ENCODE results near the gene TCF7L2.

Gene TCF7L2

DNA sequence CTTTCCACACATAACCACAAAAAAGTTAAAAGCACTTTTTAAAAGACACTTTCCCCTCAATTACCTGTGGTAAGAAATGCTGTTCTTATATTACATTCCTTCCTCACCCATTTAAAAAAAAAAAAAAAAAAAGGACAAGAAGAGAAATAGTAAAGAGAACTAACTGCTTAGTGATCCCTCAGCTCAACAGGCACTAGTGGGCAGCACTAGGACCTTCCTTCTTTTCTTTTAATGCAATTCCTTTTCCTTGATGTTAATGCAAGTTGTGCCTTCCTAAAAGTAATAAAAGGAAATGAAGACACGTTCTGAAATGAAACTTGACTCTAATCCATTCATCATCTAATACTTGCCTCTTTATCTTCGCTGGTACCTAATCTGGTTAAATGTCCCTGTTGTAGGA, 189.7 kb downstream of the TCF7L2 start:
- DNase-seq (ENCODE audit: low read depth in 1 of 2, low spot score in 1 of 2), result no peak

DNA sequence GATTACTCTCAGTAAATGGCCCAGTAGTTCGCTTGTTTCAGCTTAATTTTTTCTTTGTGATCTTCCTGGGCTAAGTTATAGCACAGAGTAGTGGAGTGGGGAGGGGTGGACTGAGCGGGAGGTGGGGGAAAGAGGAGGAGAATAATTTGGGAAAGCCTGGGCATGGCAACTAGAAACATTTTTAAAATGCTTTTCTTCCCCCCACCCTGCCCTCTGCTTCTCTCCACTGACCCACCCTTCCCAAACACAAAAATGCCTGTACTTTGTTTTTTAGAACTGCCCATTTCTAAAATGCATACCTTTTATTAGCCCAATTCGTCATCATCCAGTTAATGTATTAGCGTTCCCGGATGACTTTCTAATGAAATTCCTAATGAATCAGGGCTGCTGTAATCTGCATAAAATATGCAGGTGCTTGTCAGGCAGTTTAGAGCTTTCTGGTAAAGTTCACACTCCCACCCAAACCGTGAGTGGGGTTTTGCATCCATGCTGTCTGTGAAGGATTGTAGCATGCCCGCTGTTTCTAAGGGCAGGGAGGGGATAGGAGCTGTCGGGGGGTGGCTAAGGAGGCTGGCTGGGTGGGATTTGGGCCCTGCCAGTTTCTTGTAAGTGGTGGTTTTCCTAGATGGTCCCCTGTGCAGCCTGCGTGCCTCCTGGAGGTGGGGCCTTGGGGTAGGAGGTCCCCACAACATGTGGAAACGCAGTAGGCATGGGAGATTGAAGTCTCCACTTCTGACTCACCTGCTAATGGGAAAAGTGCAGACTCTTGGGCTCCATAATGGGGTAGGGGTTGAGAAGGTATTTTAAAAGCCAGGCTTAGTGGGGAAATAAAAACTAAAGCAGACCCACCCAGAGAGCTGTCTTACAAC, 190.3 kb downstream of the TCF7L2 start:
- DNase-seq (ENCODE audit: low read depth in 1 of 2, low spot score in 1 of 2), result no peak

- no peak for DNase-seq (ENCODE audit: low read depth in 1 of 2, low spot score in 1 of 2)
Observed at GRCh38 chr10:113142601-113143362, 192.7 kb downstream of the TCF7L2 start.

DNA sequence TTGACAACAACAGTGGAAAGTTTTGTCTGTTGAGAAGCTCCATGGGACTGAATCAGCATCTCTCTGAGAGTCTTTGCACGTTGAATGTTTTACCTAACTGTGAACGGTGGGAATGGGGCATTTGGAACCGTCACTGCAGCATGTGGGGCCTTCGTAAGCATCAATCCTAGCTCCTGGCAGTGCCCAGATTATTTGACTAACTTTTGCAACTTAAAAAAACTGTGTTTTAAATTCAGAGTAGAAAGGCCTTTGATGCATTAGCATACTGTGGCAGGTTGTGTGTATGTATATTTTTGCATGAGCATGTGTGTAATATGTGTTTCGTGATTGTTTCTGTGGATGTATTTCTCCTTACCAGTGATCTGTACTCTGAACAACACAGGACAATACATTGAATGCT, 194.5 kb downstream of the TCF7L2 start:
- DNase-seq (ENCODE audit: low read depth in 1 of 2, low spot score in 1 of 2), result no peak

GRCh38 chr10:113148071-113148825, 198.2 kb downstream of the TCF7L2 start:
- DNase-seq (ENCODE audit: low read depth in 1 of 2, low spot score in 1 of 2), result no peak

- no peak for DNase-seq (ENCODE audit: low read depth in 1 of 2, low spot score in 1 of 2)
Observed at GRCh38 chr10:113148901-113149300, 198.9 kb downstream of the TCF7L2 start.

DNA sequence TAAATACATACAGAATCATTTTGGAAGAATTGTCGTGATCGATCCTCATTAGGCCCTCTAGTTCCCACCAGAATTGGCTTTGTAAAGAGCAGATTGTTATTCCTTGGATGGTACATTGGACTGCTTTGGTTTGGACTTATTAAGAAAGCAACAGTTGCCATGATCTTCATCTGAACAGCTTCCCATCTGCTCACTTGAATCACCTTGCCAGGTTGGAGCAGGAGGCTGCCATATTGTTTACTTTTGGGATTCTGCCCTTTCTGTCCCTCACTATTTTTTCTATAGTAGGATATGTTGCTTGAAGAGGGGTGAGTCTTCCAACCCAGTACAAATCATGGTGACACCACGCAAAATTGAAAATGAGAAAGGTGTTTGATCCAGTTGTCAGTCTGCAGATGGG, 199.6 kb downstream of the TCF7L2 start:
- no peak for DNase-seq (ENCODE audit: low read depth in 1 of 2, low spot score in 1 of 2)

GRCh38 chr10:113151190-113151666, 201.2 kb downstream of the TCF7L2 start:
- no peak for DNase-seq (ENCODE audit: low read depth in 1 of 2, low spot score in 1 of 2)

- no peak for DNase-seq (ENCODE audit: low read depth in 1 of 2, low spot score in 1 of 2)
Observed at GRCh38 chr10:113153493-113154102, 203.6 kb downstream of the TCF7L2 start.

- DNase-seq (ENCODE audit: low read depth in 1 of 2, low spot score in 1 of 2), result no peak
Observed at GRCh38 chr10:113157441-113157840, 207.4 kb downstream of the TCF7L2 start.

DNA sequence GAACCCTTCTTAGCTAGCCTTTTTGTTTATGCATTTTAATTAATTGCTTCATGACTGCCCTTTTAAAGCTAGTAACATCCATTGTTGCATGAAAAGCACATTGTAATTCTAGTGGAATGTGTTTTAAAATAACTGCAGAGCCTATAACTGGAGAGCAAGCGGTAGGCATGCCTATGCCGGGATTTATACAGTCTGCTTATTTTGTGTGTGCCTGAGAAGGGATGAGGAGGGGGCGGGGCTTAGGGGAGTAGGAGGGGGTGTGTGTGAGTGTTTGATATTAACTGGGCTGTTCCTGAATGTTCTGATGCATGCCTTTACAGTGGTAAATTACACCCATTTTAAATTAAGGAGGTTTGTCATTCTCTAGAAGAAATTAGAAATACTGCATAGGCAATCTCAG, 208.1 kb downstream of the TCF7L2 start:
- no peak for DNase-seq (ENCODE audit: low read depth in 1 of 2, low spot score in 1 of 2)

- no peak for DNase-seq (ENCODE audit: low read depth in 1 of 2, low spot score in 1 of 2)
Observed at GRCh38 chr10:113159563-113159962, 209.5 kb downstream of the TCF7L2 start.

DNA sequence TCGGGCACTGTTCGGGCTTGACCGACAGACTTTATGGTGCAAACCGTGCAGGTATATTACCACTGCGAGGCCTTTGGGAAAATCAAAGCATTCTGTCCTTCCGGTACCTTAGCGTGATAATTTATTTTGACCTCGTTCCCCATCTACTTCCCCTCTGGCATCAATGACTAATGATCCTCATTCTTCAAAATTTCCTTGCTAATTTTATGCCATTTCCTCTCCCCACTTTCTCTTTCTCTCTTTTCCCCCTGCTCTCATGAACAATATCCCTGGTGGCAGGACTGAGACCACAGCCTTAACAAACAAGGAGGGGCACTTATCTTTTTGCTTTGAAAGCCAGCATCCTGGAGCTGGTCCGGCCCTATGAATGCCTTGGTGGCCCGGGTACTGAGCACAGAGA, 210.6 kb downstream of the TCF7L2 start:
- no peak for DNase-seq (ENCODE audit: low read depth in 1 of 2, low spot score in 1 of 2)

- DNase-seq (ENCODE audit: low read depth in 1 of 2, low spot score in 1 of 2), result no peak
Observed at GRCh38 chr10:113161066-113161465, 211.0 kb downstream of the TCF7L2 start.

DNA sequence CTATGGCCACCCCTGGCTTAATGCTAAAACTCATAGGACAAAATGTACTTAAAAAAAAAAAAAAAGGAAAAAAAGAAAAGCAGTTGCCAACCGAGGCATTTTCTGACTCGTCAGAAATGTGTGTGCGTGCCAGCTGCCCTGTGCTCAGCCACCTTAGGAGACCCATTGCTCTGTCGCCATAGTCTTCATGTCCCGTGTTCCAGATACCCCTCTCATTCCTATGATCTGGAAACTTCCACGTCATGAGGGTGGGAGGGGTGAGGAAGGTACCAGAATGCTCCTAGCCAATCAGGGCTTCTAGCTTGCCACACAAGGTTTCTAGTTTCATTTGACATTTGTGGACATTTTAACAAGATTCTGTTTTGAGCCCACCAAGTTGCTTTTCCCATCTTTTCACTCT, 212.9 kb downstream of the TCF7L2 start:
- no peak for DNase-seq (ENCODE audit: low read depth in 1 of 2, low spot score in 1 of 2)

DNA sequence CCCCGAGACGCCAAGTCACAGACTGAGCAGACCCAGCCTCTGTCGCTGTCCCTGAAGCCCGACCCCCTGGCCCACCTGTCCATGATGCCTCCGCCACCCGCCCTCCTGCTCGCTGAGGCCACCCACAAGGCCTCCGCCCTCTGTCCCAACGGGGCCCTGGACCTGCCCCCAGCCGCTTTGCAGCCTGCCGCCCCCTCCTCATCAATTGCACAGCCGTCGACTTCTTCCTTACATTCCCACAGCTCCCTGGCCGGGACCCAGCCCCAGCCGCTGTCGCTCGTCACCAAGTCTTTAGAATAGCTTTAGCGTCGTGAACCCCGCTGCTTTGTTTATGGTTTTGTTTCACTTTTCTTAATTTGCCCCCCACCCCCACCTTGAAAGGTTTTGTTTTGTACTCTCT, 215.6 kb downstream of the TCF7L2 start:
- DNase-seq (ENCODE audit: low read depth in 1 of 2, low spot score in 1 of 2), result no peak

DNA sequence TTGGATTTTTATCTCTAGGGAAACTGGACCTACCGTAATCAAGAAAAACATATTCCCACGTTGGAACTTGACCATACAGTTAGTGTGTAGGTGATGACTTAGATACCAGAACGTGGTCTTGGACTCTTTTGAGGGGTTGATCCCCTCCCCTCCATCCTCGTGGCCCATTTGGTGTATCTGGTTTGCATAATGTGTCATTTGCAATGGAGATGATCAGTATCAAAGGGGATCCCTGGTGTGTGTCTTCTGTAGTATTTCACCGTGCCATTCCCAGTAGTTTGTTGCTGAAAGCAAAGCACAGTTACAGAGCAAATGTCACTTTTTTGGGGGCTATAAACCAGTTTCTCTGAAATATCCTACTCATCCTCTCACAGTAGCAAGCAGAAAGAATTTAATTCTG, 217.7 kb downstream of the TCF7L2 start:
- no peak for DNase-seq (ENCODE audit: low read depth in 1 of 2, low spot score in 1 of 2)

DNA sequence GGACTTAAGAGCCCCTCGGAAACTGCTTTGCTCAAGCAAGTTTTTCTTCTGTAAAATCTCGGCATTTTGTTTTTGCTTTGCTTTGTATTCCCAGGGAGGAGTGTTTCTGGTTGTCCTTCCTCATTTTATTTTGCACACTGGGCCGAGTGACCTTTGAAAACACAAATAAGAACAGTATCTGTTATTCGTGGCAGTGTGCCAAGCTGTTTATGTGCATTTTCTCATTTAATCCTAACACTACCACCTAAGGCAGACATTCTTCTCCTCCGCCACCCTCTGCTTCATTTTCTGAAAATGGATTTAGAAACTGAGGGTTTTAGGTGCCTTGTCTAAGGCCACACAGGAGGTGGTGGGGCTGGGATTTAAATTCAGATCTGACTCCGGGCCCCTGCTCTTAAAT, 218.5 kb downstream of the TCF7L2 start:
- DNase-seq (ENCODE audit: low read depth in 1 of 2, low spot score in 1 of 2), result no peak

DNA sequence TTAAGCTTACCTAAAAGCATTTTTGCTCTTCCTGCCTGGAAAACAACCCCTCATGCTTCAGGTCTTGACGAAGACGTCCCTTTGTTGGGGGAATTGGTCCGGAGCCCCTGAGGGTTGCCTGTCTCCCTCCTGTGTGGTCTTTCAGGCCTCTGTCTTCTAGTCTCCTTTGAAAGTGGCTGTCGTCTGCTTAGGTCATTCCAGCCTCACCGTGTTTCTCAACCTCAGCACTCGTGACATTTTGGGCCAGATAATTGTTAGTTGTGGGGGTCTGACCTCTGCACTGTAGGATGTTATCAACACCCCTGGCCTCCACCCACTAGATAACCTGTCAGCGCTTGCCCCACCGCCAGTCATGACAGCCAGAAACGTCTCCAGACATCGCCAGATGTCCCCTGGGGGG, 219.1 kb downstream of the TCF7L2 start:
- DNase-seq (ENCODE audit: low read depth in 1 of 2, low spot score in 1 of 2), result no peak

DNA sequence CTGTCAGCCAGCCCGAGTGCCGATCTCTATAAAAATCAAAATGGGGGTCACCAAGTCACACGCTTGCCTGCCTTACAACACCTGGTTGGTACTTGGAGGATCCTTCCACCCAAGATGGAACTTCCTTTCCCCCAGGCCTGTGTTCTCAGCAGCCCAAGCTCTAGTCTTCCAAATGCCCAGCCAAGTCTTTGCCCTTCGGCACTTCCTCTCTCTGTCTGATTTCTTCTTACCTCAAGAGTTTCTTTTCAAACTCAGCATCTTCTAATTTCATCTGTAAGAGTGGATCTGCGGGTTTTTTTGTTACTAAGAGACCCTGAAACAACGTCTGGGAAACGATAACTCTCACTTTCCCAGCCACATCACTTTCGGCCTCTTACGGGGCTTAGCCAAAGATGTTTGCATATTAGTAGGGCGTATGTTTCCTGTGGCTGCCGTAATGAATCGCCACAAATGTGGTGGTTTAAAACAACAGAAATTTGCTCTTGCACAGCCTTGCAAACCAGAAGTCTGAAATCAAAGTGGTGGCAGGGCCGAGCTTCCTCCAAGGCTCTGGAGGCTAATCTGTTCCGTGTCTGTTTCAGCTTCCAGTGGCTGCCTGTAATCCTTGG, 219.9 kb downstream of the TCF7L2 start:
- no peak for DNase-seq (ENCODE audit: low read depth in 1 of 2, low spot score in 1 of 2)

DNA sequence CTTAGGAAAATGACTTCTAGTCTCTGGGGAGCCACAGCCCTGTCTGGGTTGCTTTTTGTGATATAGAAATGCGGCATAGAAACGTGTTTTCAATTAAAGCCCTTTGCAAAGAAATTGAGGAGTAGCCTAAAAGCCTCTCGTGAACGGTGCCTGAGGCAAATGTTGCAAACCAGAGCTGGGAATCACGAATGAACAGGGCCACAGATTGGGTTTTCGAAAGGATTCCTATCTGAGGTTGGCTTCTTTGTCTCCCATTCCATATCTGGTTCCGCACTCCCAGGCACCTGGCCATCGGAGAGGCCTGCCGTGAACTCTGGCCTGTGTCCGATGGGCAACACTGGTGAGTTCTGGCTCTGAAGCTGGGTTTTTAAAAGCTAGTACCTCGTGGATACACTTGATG, 221.6 kb downstream of the TCF7L2 start:
- DNase-seq (ENCODE audit: low read depth in 1 of 2, low spot score in 1 of 2), result no peak
